H9 (cell line): ENCODE data around the gene CEP112. TPM values are rescaled to one million over a fixed set of nuclear protein-coding genes. Genes with fewer than 3 reads are reported as not detected.

Experiments used
- DNase-seq: peaks from one replicate; pipeline ENCODE4 v3.0.0-alpha.2; 2017
- H2AFZ ChIP-seq: one replicate; pipeline ENCODE4 v1.6.1; 2013; ENCODE audit warnings: mild to moderate bottlenecking, low read length, control low read depth, moderate library complexity
- H2AK5ac ChIP-seq: 2 replicates; pipeline ENCODE4 v1.6.1; 2013; ENCODE audit warnings: low read length, control low read depth, mixed read lengths; ENCODE audit not compliant: insufficient read length
- H2BK120ac ChIP-seq: one replicate; pipeline ENCODE4 v1.6.1; 2013; ENCODE audit warnings: low read depth, mild to moderate bottlenecking, low read length, control low read depth, inconsistent platforms; ENCODE audit not compliant: poor library complexity, severe bottlenecking
- H2BK12ac ChIP-seq: 2 replicates; pipeline ENCODE4 v1.6.1; 2013; ENCODE audit warnings: low read length, control low read depth, mixed read lengths, low read depth; ENCODE audit not compliant: insufficient read length
- H2BK15ac ChIP-seq: 2 replicates; pipeline ENCODE4 v1.6.1; 2013; ENCODE audit warnings: low read depth, low read length, control low read depth
- H2BK20ac ChIP-seq: one replicate; pipeline ENCODE4 v1.6.1; 2013; ENCODE audit warnings: low read depth, mild to moderate bottlenecking, low read length, control low read depth, inconsistent platforms; ENCODE audit not compliant: poor library complexity, severe bottlenecking
- H2BK5ac ChIP-seq: 2 replicates; pipeline ENCODE4 v1.6.1; 2013; ENCODE audit warnings: low read length, control low read depth, mixed read lengths; ENCODE audit not compliant: insufficient read length
- H3K14ac ChIP-seq: 2 replicates; pipeline ENCODE4 v1.6.1; 2013; ENCODE audit warnings: low read length, control low read depth; ENCODE audit not compliant: insufficient read depth
- H3K18ac ChIP-seq: 2 replicates; pipeline ENCODE4 v1.6.1; 2013; ENCODE audit warnings: low read depth, mild to moderate bottlenecking, mixed read lengths, low read length, control low read depth; ENCODE audit not compliant: insufficient read length
- H3K23ac ChIP-seq: 2 replicates; pipeline ENCODE4 v1.6.1; 2013; ENCODE audit warnings: low read length, control low read depth, mixed read lengths, low read depth; ENCODE audit not compliant: insufficient read length
- H3K23me2 ChIP-seq: 2 replicates; pipeline ENCODE4 v1.6.1; 2013; ENCODE audit warnings: low read depth, mild to moderate bottlenecking, mixed read lengths, low read length, control low read depth; ENCODE audit not compliant: insufficient read length, poor library complexity, severe bottlenecking
- H3K27ac ChIP-seq: 2 replicates; pipeline ENCODE4 v1.5.1; 2013; ENCODE audit warnings: low read length, control low read depth, mixed read lengths, low read depth; ENCODE audit not compliant: insufficient read length
- H3K27me3 ChIP-seq: 2 replicates; pipeline ENCODE4 v1.6.1; 2013; ENCODE audit warnings: low read length, control low read depth, inconsistent platforms; ENCODE audit not compliant: insufficient read depth
- H3K4ac ChIP-seq: 2 replicates; pipeline ENCODE4 v1.6.1; 2013; ENCODE audit warnings: low read depth, mild to moderate bottlenecking, control low read depth, inconsistent platforms, low read length, moderate library complexity
- H3K4me1 ChIP-seq: 2 replicates; pipeline ENCODE4 v1.6.1; 2013; ENCODE audit warnings: low read length, control low read depth, inconsistent platforms; ENCODE audit not compliant: insufficient read depth
- H3K4me2 ChIP-seq: 2 replicates; pipeline ENCODE4 v1.6.1; 2013; ENCODE audit warnings: low read length, control low read depth, mixed read lengths; ENCODE audit not compliant: insufficient read length, insufficient read depth
- H3K56ac ChIP-seq: 2 replicates; pipeline ENCODE4 v1.6.1; 2013; ENCODE audit warnings: low read depth, mild to moderate bottlenecking, mixed read lengths, low read length, control low read depth; ENCODE audit not compliant: insufficient read length
- H3K79me1 ChIP-seq: 2 replicates; pipeline ENCODE4 v1.6.1; 2013; ENCODE audit warnings: low read depth, mild to moderate bottlenecking, moderate library complexity, low read length, control low read depth, inconsistent platforms; ENCODE audit not compliant: insufficient read depth, poor library complexity, severe bottlenecking
- H3K79me2 ChIP-seq: 2 replicates; pipeline ENCODE4 v1.6.1; 2013; ENCODE audit warnings: low read length, control low read depth, inconsistent platforms; ENCODE audit not compliant: insufficient read depth
- H3K9ac ChIP-seq: 2 replicates; pipeline ENCODE4 v1.6.1; 2013; ENCODE audit warnings: low read length, control low read depth, mixed read lengths; ENCODE audit not compliant: insufficient read length; ENCODE audit errors: extremely low read depth
- H3K9me3 ChIP-seq: one replicate; pipeline ENCODE4 v1.6.1; 2013; ENCODE audit warnings: low read depth, low read length, inconsistent platforms; ENCODE audit not compliant: control insufficient read depth
- H3T11ph ChIP-seq: one replicate; pipeline ENCODE4 v1.6.1; 2013; ENCODE audit warnings: mild to moderate bottlenecking, low read length, control low read depth, inconsistent platforms
- H4K20me1 ChIP-seq: one replicate; pipeline ENCODE4 v1.6.1; 2013; ENCODE audit not compliant: control insufficient read depth, insufficient read length, insufficient read depth
- H4K5ac ChIP-seq: 2 replicates; pipeline ENCODE4 v1.6.1; 2013; ENCODE audit warnings: low read depth, mild to moderate bottlenecking, mixed read lengths, low read length, control low read depth; ENCODE audit not compliant: insufficient read length
- H4K8ac ChIP-seq: replicated peaks from 2 replicates; pipeline ENCODE4 v1.6.1; 2013; ENCODE audit warnings: low read length, control low read depth, mixed read lengths, low read depth; ENCODE audit not compliant: insufficient read length
- H4K91ac ChIP-seq: 2 replicates; pipeline ENCODE4 v1.6.1; 2013; ENCODE audit warnings: low read depth, mild to moderate bottlenecking, moderate library complexity, mixed read lengths, low read length, control low read depth; ENCODE audit not compliant: insufficient read length
- H3K27ac Mint-ChIP-seq, 3 experiments: 2 replicates in 2 of 3; 3 replicates in 1 of 3; pipeline ENCODE4 v1.8.0; 2020 to 2021; ENCODE audit warnings: mixed read lengths in 3 of 3, mild to moderate bottlenecking in 1 of 3, moderate library complexity in 1 of 3
- H3K27me3 Mint-ChIP-seq: 2 replicates; pipeline ENCODE4 v1.8.0; 2021; ENCODE audit warnings: low read depth, mild to moderate bottlenecking, moderate library complexity, mixed read lengths
- H3K36me3 Mint-ChIP-seq, 3 experiments: 2 replicates in 2 of 3; 3 replicates in 1 of 3; pipeline ENCODE4 v1.8.0; 2020 to 2021; ENCODE audit warnings: low read depth in 3 of 3, mixed read lengths in 3 of 3; ENCODE audit not compliant: insufficient read depth in 1 of 3
- H3K4me1 Mint-ChIP-seq, 2 experiments: 2 replicates each; pipeline ENCODE4 v1.8.0; 2020; ENCODE audit warnings: mixed read lengths in 2 of 2
- H3K4me3 Mint-ChIP-seq, 2 experiments: 2 replicates in 1 of 2; 3 replicates in 1 of 2; pipeline ENCODE4 v1.8.0; 2020 to 2021; ENCODE audit warnings: mild to moderate bottlenecking in 2 of 2, mixed read lengths in 2 of 2, moderate library complexity in 1 of 2
- H3K9me3 Mint-ChIP-seq, 2 experiments: 2 replicates in 1 of 2; 3 replicates in 1 of 2; pipeline ENCODE4 v1.8.0; 2020; ENCODE audit warnings: mild to moderate bottlenecking in 2 of 2, mixed read lengths in 2 of 2, moderate library complexity in 1 of 2
- CTCF ChIP-seq: fragments of 200-600 bp; sonication (generic); conservative IDR thresholded peaks from 3 replicates; pipeline ENCODE4 v1.8.0; 2021; ENCODE audit warnings: antibody characterized with exemption, mild to moderate bottlenecking
- WGBS: extraction: QIAGEN DNeasy Blood & Tissue Kit; methylation state at CpG from one replicate; pipeline ENCODE4 v1.1.7; 2013; ENCODE audit warnings: missing lambda C conversion rate, low lambda C conversion rate, mixed read lengths; ENCODE audit not compliant: insufficient read length; ENCODE audit errors: extremely low coverage; 5-methylcytosine and 5-hydroxymethylcytosine counted together
- total RNA-seq: library from RNA; stranded (reverse); gene quantifications from 2 replicates; pipeline ENCODE4 v1.2.1, GENCODE V29; 2021

Gene CEP112
- total RNA-seq, 1 experiment from 2014 or later = 5.4 TPM

GRCh38 chr17:65696739-65697394 is 495.1 kb downstream of the CEP112 start:
- Histone ChIP-seq H3K79me2 (no peaks in the 10 kb centered on the region), H3K27me3 (no peaks in the 10 kb centered on the region), H3K79me1 (no peaks in the 10 kb centered on the region), H4K20me1 (no peaks in the 10 kb centered on the region), H3K4ac (no peak overlapping the region), H2BK20ac (no peak overlapping the region), H3K18ac (no peak overlapping the region), H2BK5ac (no peak overlapping the region), H4K91ac (no peak overlapping the region), H2AK5ac (no peak overlapping the region), H3K9me3 (no peaks in the 10 kb centered on the region), H3K27ac (no peak overlapping the region), H3K4me1 (peaks cover 8% of the 10 kb centered on the region; the same call in 1 of the 2 replicates), H3K56ac (no peak overlapping the region), H2BK15ac (no peak overlapping the region), H3K14ac (no peak overlapping the region), H2BK12ac (no peak overlapping the region), H3T11ph (no peak overlapping the region), H2BK120ac (no peak overlapping the region), H4K8ac (no peak overlapping the region), H3K23ac (no peak overlapping the region), H3K23me2 (no peaks in the 10 kb centered on the region), H4K5ac (no peak overlapping the region), H2AFZ (no peak overlapping the region), H3K4me2 (peak overlapping the region; percentile 20), H3K9ac (no peak overlapping the region)
- H3K36me3 Mint-ChIP-seq = peaks cover 0 to 3% (median 0%) of the 10 kb centered on the region in 3 experiments; a peak in 2 of 7 replicates
- no peak for TF ChIP-seq CTCF
- peaks cover 48 to 64% of the 10 kb centered on the region in 2 experiments for H3K4me1 Mint-ChIP-seq
- peak overlapping the region in 1 of 3 experiments; percentile 59; a peak in 2 of 7 replicates for H3K27ac Mint-ChIP-seq
- H3K27me3 Mint-ChIP-seq = peaks cover 9% of the 10 kb centered on the region
- no CpG with 5 or more reads among the region's 6 CpGs for WGBS
- no peaks in the 10 kb centered on the region for H3K9me3 Mint-ChIP-seq
- peak overlapping the region in 1 of 2 experiments; percentile 56; a peak in 3 of 5 replicates for H3K4me3 Mint-ChIP-seq
- DNase-seq = no peak
